DND-41 (cell line): Measurements from ENCODE around the gene SCAANT1.

ENCODE experiments used
- CTCF ChIP-seq: IDR thresholded peaks from 2 replicates; pipeline ENCODE4 v1.5.1; 2012; ENCODE audit warnings: borderline replicate concordance, low read length, moderate library complexity, mild to moderate bottlenecking; ENCODE audit not compliant: poor library complexity, severe bottlenecking; ENCODE audit errors: extremely low read depth
- EZH2 ChIP-seq: IDR thresholded peaks from 3 replicates; pipeline ENCODE4 v1.6.1; 2012; ENCODE audit warnings: borderline replicate concordance, low read depth, mild to moderate bottlenecking, moderate library complexity, low read length, inconsistent platforms; ENCODE audit not compliant: severe bottlenecking

- TF ChIP-seq CTCF, result no peak
- no peak for TF ChIP-seq EZH2
These were observed 28.2 kb upstream of the SCAANT1 start for GRCh38 chr3:63940389-63940757.
